ENCODE measurements around the gene TMEM187. TPM values are rescaled to one million over a fixed set of nuclear protein-coding genes. Genes with fewer than 3 reads are reported as not detected.

TMEM187 gene
- total RNA-seq, 1 donor from 2014 or later, result 2.4 TPM

DNA sequence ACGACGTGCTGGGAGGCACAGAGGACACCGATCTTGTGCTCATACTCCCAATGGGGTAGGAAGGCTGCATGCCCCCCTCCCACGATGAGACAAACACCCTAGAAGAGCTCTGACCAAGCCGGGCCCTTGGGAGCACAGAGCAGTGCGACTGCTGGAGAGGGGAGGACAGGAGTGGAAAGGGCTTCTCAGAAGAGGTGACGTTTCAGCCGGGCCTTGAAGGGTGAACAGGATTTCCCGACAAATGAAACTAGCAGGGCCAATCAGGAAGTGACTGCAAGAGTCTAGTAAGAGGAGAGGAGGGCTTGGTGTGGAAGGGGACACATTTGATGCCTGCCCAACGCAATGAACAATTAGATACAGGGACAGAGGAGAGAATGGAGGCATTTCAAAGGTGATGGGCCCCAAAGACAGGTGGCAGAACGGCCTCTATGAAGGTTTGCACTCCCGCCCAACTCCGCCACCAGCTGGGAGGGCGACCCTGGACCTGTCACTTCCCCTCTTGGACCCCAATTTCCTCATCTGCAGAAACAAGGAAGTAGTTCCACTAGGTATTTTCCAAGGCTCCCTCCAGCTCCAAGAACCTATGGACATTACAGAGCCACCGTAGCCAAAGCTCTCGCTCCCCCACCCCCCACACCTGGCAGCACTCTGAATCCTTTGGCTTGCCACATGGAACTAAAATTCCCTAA lies 4.9 kb upstream of the TMEM187 start:
- no peak for DNase-seq (ENCODE audit: low spot score)
- peak overlapping the region; percentile 80 for H3K4me3 ChIP-seq
- no peak overlapping the region for H3K27ac ChIP-seq
- Mint-ChIP-seq H3K4me1 (peaks cover 36% of the 10 kb centered on the region), H3K27me3 (ENCODE audit: insufficient read depth, low read depth) (peaks cover 21% of the 10 kb centered on the region), H3K27ac (peak overlapping the region; percentile 38), H3K36me3 (peaks cover 4% of the 10 kb centered on the region), H3K9me3 (no peaks in the 10 kb centered on the region), H3K4me3 (peak overlapping the region; percentile 100)
- no peaks in the 10 kb centered on the region for H3K36me3 ChIP-seq
- no peak overlapping the region for H3K9ac ChIP-seq
- H3K4me2 ChIP-seq, result peak overlapping the region; percentile 79
- no peaks in the 10 kb centered on the region for H3K27me3 ChIP-seq
- no peak overlapping the region for H2AFZ ChIP-seq (replicated peaks)
- H3K4me1 ChIP-seq, result peaks cover 18% of the 10 kb centered on the region
- H3K79me2 ChIP-seq (ENCODE audit: low read depth), result peaks cover 78% of the 10 kb centered on the region
- no peak for TF ChIP-seq EZH2 (IDR thresholded peaks at IDR 0.05)
- H3F3A ChIP-seq (ENCODE audit: low read depth), result peaks cover 26% of the 10 kb centered on the region
- no peaks in the 10 kb centered on the region for H3K9me3 ChIP-seq (ENCODE audit: low read depth)
- peaks cover 60% of the 10 kb centered on the region for H4K20me1 ChIP-seq (ENCODE audit: low read depth)

DNA sequence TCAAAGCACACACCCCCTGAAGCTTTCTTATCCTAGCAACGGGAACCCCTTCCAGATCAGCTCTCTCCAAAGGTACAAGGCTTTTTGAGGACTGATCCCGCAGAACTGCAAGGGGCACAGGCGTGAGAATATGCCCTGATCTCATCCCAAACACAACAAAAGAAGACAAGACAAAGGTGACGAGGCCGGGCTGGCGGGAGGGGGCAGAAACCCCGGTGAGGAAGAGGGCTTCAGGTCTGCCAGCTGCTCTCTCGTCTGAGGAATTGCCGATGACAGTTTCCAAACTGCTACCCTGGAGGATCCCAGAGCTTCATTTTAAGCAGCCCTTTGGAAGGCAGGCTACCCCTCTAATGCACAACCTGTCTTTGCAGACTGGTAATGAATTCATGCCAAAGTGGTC lies 4.3 kb upstream of the TMEM187 start:
- H3K4me3 Mint-ChIP-seq, result peak overlapping the region; percentile 100

DNA sequence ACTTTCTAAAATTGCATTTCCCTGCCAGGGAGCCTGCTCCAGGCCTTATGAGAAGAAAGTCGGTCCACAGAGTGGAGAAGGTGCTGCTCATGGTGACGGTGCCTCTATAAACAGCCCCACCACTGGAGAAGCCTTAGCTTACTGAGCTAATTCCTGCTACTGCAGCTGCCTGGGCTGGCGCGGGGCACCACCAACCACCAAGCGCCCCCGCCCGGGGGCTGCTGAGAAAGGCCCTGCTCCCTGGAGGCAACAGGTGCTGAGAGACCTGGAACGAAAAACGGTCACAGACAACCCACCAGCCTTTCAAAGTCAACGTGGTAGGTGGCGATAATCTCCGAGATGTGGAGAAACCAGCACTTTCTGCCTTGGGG lies 3.8 kb upstream of the TMEM187 start:
- no peaks in the 10 kb centered on the region for H3K27me3 ChIP-seq
- TF ChIP-seq, protein P1, sequence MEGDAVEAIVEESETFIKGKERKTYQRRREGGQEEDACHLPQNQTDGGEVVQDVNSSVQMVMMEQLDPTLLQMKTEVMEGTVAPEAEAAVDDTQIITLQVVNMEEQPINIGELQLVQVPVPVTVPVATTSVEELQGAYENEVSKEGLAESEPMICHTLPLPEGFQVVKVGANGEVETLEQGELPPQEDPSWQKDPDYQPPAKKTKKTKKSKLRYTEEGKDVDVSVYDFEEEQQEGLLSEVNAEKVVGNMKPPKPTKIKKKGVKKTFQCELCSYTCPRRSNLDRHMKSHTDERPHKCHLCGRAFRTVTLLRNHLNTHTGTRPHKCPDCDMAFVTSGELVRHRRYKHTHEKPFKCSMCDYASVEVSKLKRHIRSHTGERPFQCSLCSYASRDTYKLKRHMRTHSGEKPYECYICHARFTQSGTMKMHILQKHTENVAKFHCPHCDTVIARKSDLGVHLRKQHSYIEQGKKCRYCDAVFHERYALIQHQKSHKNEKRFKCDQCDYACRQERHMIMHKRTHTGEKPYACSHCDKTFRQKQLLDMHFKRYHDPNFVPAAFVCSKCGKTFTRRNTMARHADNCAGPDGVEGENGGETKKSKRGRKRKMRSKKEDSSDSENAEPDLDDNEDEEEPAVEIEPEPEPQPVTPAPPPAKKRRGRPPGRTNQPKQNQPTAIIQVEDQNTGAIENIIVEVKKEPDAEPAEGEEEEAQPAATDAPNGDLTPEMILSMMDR (IDR thresholded peaks at IDR 0.05), result no peak
- TF ChIP-seq EZH2phosphoT487 (IDR thresholded peaks at IDR 0.05), result no peak
- TF ChIP-seq EZH2 (IDR thresholded peaks at IDR 0.05), result no peak
- H3K79me2 ChIP-seq (ENCODE audit: low read depth), result peaks cover 70% of the 10 kb centered on the region
- peak; percentile 52 for DNase-seq (ENCODE audit: low spot score)
- no peak overlapping the region for H3K9ac ChIP-seq
- peaks cover 60% of the 10 kb centered on the region for H4K20me1 ChIP-seq (ENCODE audit: low read depth)
- peak overlapping the region; percentile 100 for H3K4me3 Mint-ChIP-seq
- no peaks in the 10 kb centered on the region for H3K36me3 ChIP-seq
- no peaks in the 10 kb centered on the region for H3K9me3 ChIP-seq (ENCODE audit: low read depth)
- H3K27ac Mint-ChIP-seq, result no peak overlapping the region
- H3K27ac ChIP-seq, result no peak overlapping the region
- peak overlapping the region; percentile 79 for H3K4me2 ChIP-seq
- H2AFZ ChIP-seq (replicated peaks), result no peak overlapping the region
- H3K4me3 ChIP-seq, result peak overlapping the region; percentile 80
- H3K36me3 Mint-ChIP-seq, result peaks cover 2% of the 10 kb centered on the region
- no peaks in the 10 kb centered on the region for H3K9me3 Mint-ChIP-seq
- peaks cover 22% of the 10 kb centered on the region for H3K27me3 Mint-ChIP-seq (ENCODE audit: insufficient read depth, low read depth)
- H3F3A ChIP-seq (ENCODE audit: low read depth), result peaks cover 35% of the 10 kb centered on the region
- peaks cover 44% of the 10 kb centered on the region for H3K4me1 Mint-ChIP-seq
- H3K4me1 ChIP-seq, result peaks cover 21% of the 10 kb centered on the region

More for the DNA sequence above, 4.3 kb upstream of the TMEM187 start:
- Mint-ChIP-seq H3K27ac (peak overlapping the region; percentile 38), H3K4me1 (peaks cover 39% of the 10 kb centered on the region), H3K27me3 (ENCODE audit: insufficient read depth, low read depth) (peaks cover 22% of the 10 kb centered on the region), H3K9me3 (no peaks in the 10 kb centered on the region), H3K36me3 (peaks cover 2% of the 10 kb centered on the region)
- H3K27me3 ChIP-seq, result no peaks in the 10 kb centered on the region
- peaks cover 74% of the 10 kb centered on the region for H3K79me2 ChIP-seq (ENCODE audit: low read depth)
- TF ChIP-seq EZH2 (IDR thresholded peaks at IDR 0.05), result no peak
- TF ChIP-seq, protein P1 (IDR thresholded peaks at IDR 0.05), result no peak
- TF ChIP-seq EZH2phosphoT487 (IDR thresholded peaks at IDR 0.05), result no peak
- H3K9me3 ChIP-seq (ENCODE audit: low read depth), result no peaks in the 10 kb centered on the region
- no peak overlapping the region for H3K9ac ChIP-seq
- peak overlapping the region; percentile 80 for H3K4me3 ChIP-seq
- peaks cover 30% of the 10 kb centered on the region for H3F3A ChIP-seq (ENCODE audit: low read depth)
- peak overlapping the region; percentile 79 for H3K4me2 ChIP-seq
- no peak overlapping the region for H3K27ac ChIP-seq
- no peaks in the 10 kb centered on the region for H3K36me3 ChIP-seq
- peak; percentile 28 for DNase-seq (ENCODE audit: low spot score)
- peaks cover 60% of the 10 kb centered on the region for H4K20me1 ChIP-seq (ENCODE audit: low read depth)
- H3K4me1 ChIP-seq, result peaks cover 18% of the 10 kb centered on the region
- H2AFZ ChIP-seq (replicated peaks), result no peak overlapping the region

All from neural progenitor cell (in vitro differentiated cells).